OCI-LY1 (cell line): ENCODE measurements around the gene CXCL1.

Experiments
- H2AFZ ChIP-seq: fragments of 200-600 bp; sonication (generic), shearing (Covaris generic); 2 replicates; pipeline ENCODE4 v1.6.0; 2014; ENCODE audit warnings: antibody characterized with exemption, mild to moderate bottlenecking, low read length
- H3F3A ChIP-seq: fragments of 200-600 bp; sonication (generic), shearing (Covaris generic); 2 replicates; pipeline ENCODE4 v1.6.0; 2014; ENCODE audit warnings: mild to moderate bottlenecking, antibody characterized with exemption, low read length, moderate library complexity; ENCODE audit not compliant: insufficient read depth
- H3K27ac ChIP-seq: fragments of 200-600 bp; sonication (generic); 2 replicates; pipeline ENCODE4 v1.5.1; 2014; ENCODE audit warnings: low read length, mixed run types, mild to moderate bottlenecking, low read depth; ENCODE audit not compliant: poor library complexity, severe bottlenecking
- H3K27me3 ChIP-seq: fragments of 200-600 bp; sonication (generic); 2 replicates; pipeline ENCODE4 v1.6.0; 2014; ENCODE audit warnings: antibody characterized with exemption, mild to moderate bottlenecking, low read length, moderate library complexity; ENCODE audit not compliant: insufficient read depth
- H3K36me3 ChIP-seq: fragments of 200-600 bp; sonication (generic); 2 replicates; pipeline ENCODE4 v1.6.1; 2014; ENCODE audit warnings: mild to moderate bottlenecking, antibody characterized with exemption, low read length, moderate library complexity, mixed read lengths; ENCODE audit not compliant: insufficient read depth
- H3K4me1 ChIP-seq: fragments of 200-600 bp; sonication (generic); 2 replicates; pipeline ENCODE4 v1.5.1; 2014; ENCODE audit warnings: mild to moderate bottlenecking, low read length, moderate library complexity; ENCODE audit not compliant: insufficient read depth, severe bottlenecking
- H3K4me2 ChIP-seq: fragments of 200-600 bp; sonication (generic), shearing (Covaris generic); 2 replicates; pipeline ENCODE4 v1.6.1; 2014; ENCODE audit warnings: low read length
- H3K4me3 ChIP-seq: fragments of 200-600 bp; sonication (generic); 2 replicates; pipeline ENCODE4 v1.5.1; 2014; ENCODE audit warnings: low read length, low read depth, mild to moderate bottlenecking, mixed read lengths; ENCODE audit not compliant: poor library complexity, severe bottlenecking
- H3K79me2 ChIP-seq: fragments of 200-600 bp; shearing (Covaris generic); 2 replicates; pipeline ENCODE4 v1.6.1; 2016; ENCODE audit warnings: mixed run types, low read length, mixed read lengths; ENCODE audit not compliant: insufficient read depth
- H3K9ac ChIP-seq: fragments of 200-600 bp; sonication (generic), shearing (Covaris generic); 2 replicates; pipeline ENCODE4 v1.6.1; 2014; ENCODE audit warnings: mild to moderate bottlenecking, low read length, mixed read lengths
- H3K9me2 ChIP-seq: fragments of 200-600 bp; sonication (generic), shearing (Covaris generic); 2 replicates; pipeline ENCODE4 v1.6.1; 2014; ENCODE audit warnings: low read depth, mild to moderate bottlenecking, low read length, mixed read lengths
- H3K9me3 ChIP-seq: fragments of 200-600 bp; shearing (Covaris generic); 2 replicates; pipeline ENCODE4 v1.6.1; 2014; ENCODE audit warnings: low read length, mixed read lengths
- H4K20me1 ChIP-seq: fragments of 200-600 bp; sonication (generic), shearing (Covaris generic); 2 replicates; pipeline ENCODE4 v1.6.0; 2016; ENCODE audit warnings: mild to moderate bottlenecking, low read length; ENCODE audit not compliant: insufficient read depth
- CTCF ChIP-seq: fragments of 200-600 bp; sonication (generic), shearing (Covaris generic); IDR thresholded peaks from 2 replicates; pipeline ENCODE4 v1.5.1; 2017; ENCODE audit warnings: mild to moderate bottlenecking, antibody characterized with exemption, low read length, moderate library complexity, mixed read lengths
- EZH2 ChIP-seq: fragments of 200-600 bp; sonication (generic), shearing (Covaris generic); IDR thresholded peaks from 2 replicates; pipeline ENCODE4 v1.8.0; 2017; ENCODE audit warnings: borderline replicate concordance, mixed run types, mild to moderate bottlenecking, antibody characterized with exemption, low read length, moderate library complexity, mixed read lengths

CXCL1 gene

GRCh38 chr4:73839071-73839470 lies 30.1 kb upstream of the CXCL1 start:
- Histone ChIP-seq H3K36me3 (no peaks in the 10 kb centered on the region), H3K27me3 (no peaks in the 10 kb centered on the region), H3K4me1 (no peaks in the 10 kb centered on the region), H3K79me2 (no peaks in the 10 kb centered on the region), H2AFZ (no peak overlapping the region), H3K9me3 (no peaks in the 10 kb centered on the region), H3K4me3 (no peak overlapping the region), H3K9me2 (no peaks in the 10 kb centered on the region), H4K20me1 (no peaks in the 10 kb centered on the region), H3K9ac (no peak overlapping the region), H3K4me2 (no peak overlapping the region), H3K27ac (no peak overlapping the region), H3F3A (no peaks in the 10 kb centered on the region)
- TF ChIP-seq EZH2 (no peak), CTCF (no peak)

- no peaks in the 10 kb centered on the region for H3K79me2 ChIP-seq
- H3K4me2 ChIP-seq: no peak overlapping the region
- H3K27ac ChIP-seq: no peak overlapping the region
- no peaks in the 10 kb centered on the region for H3K9me3 ChIP-seq
- H3K9ac ChIP-seq: no peak overlapping the region
- H3K9me2 ChIP-seq: no peaks in the 10 kb centered on the region
- no peaks in the 10 kb centered on the region for H3K27me3 ChIP-seq
- TF ChIP-seq EZH2: no peak
- no peaks in the 10 kb centered on the region for H3K4me1 ChIP-seq
- no peak overlapping the region for H2AFZ ChIP-seq
- no peak overlapping the region for H3K4me3 ChIP-seq
- H4K20me1 ChIP-seq: no peaks in the 10 kb centered on the region
- H3K36me3 ChIP-seq: no peaks in the 10 kb centered on the region
- H3F3A ChIP-seq: no peaks in the 10 kb centered on the region
Measured at GRCh38 chr4:73839715-73840114, 29.5 kb upstream of the CXCL1 start.

GRCh38 chr4:73841243-73841925 lies 27.8 kb upstream of the CXCL1 start:
- H3K9me3 ChIP-seq: no peaks in the 10 kb centered on the region
- H3K4me3 ChIP-seq: no peak overlapping the region

More at GRCh38 chr4:73841243-73841925, 27.8 kb upstream of the CXCL1 start:
- Histone ChIP-seq H3K36me3 (no peaks in the 10 kb centered on the region), H3F3A (no peaks in the 10 kb centered on the region), H3K4me1 (no peaks in the 10 kb centered on the region), H3K27me3 (no peaks in the 10 kb centered on the region), H3K9ac (no peak overlapping the region), H3K9me2 (no peaks in the 10 kb centered on the region), H4K20me1 (no peaks in the 10 kb centered on the region), H2AFZ (no peak overlapping the region), H3K79me2 (no peaks in the 10 kb centered on the region), H3K4me2 (no peak overlapping the region), H3K27ac (no peak overlapping the region)
- TF ChIP-seq EZH2 (no peak), CTCF (no peak)
